Natural killer cell (primary cell): Measurements from ENCODE around the gene SFTPB. TPM values are rescaled to one million over a fixed set of nuclear protein-coding genes. Genes with fewer than 3 reads are reported as not detected.
A peak's percentile ranks its signal among the peaks of the same experiment; 100 is the strongest.

Source experiments
- ATAC-seq, 3 donors: fragments of 150-1000 bp in 2 of 3; fragments of 200-7000 bp in 1 of 3; cut with Tn5 transposase; 1 replicate in 1 of 3; 2 replicates in 2 of 3; pipeline ENCODE4 v1.10.0; 2021; ENCODE audit warnings: mild to moderate bottlenecking in 2 of 3, moderate library complexity in 2 of 3
- DNase-seq, 2 donors: peaks; one replicate each; pipeline versions ENCODE4 v3.0.0 to v3.0.0-alpha.2; 2013 to 2021; ENCODE audit warnings: mixed read lengths in 1 of 2
- H3K27ac ChIP-seq: one replicate; pipeline ENCODE4 v1.5.1; 2013; ENCODE audit warnings: mild to moderate bottlenecking, low read length
- H3K27me3 ChIP-seq: one replicate; pipeline ENCODE4 v1.6.1; 2013; ENCODE audit warnings: low read length; ENCODE audit not compliant: control insufficient read depth, insufficient read depth
- H3K36me3 ChIP-seq: one replicate; pipeline ENCODE4 v1.6.1; 2013; ENCODE audit warnings: low read length; ENCODE audit not compliant: control insufficient read depth, insufficient read depth
- H3K4me1 ChIP-seq: one replicate; pipeline ENCODE4 v1.6.1; 2013; ENCODE audit warnings: low read length; ENCODE audit not compliant: control insufficient read depth, insufficient read depth
- H3K4me3 ChIP-seq: one replicate; pipeline ENCODE4 v1.5.1; 2013; ENCODE audit warnings: low read length
- H3K9me3 ChIP-seq: one replicate; pipeline ENCODE4 v1.6.1; 2013; ENCODE audit warnings: low read length; ENCODE audit not compliant: control insufficient read depth, insufficient read depth
- H3K27ac Mint-ChIP-seq, 2 donors: one replicate each; pipeline ENCODE4 v1.8.0; 2022; ENCODE audit warnings: mild to moderate bottlenecking in 2 of 2, mixed read lengths in 2 of 2, moderate library complexity in 1 of 2
- H3K27me3 Mint-ChIP-seq, 2 donors: one replicate each; pipeline ENCODE4 v1.8.0; 2022; ENCODE audit warnings: low read depth in 2 of 2, mixed read lengths in 2 of 2
- H3K36me3 Mint-ChIP-seq: one replicate; pipeline ENCODE4 v1.8.0; 2022; ENCODE audit warnings: mixed read lengths
- H3K4me1 Mint-ChIP-seq, 2 donors: one replicate each; pipeline ENCODE4 v1.8.0; 2022; ENCODE audit warnings: mixed read lengths in 2 of 2
- H3K4me3 Mint-ChIP-seq: one replicate; pipeline ENCODE4 v1.8.0; 2022; ENCODE audit warnings: mild to moderate bottlenecking, moderate library complexity, mixed read lengths
- H3K9me3 Mint-ChIP-seq, 2 donors: one replicate each; pipeline ENCODE4 v1.8.0; 2022; ENCODE audit warnings: mixed read lengths in 2 of 2
- WGBS: methylation state at CpG from one replicate; pipeline ENCODE4 v1.1.7; 2013; ENCODE audit warnings: missing lambda C conversion rate; ENCODE audit not compliant: insufficient coverage; 5-methylcytosine and 5-hydroxymethylcytosine counted together
- intact Hi-C: fragments of 100-400 bp; cut with micrococcal nuclease; formaldehyde crosslinking; loops from one replicate; pipeline ENCODE4 v1.14.2; 2022
- total RNA-seq, 4 donors: library from RNA; stranded (reverse); fragments of 120-200 nt in 1 of 4; gene quantifications; one replicate each; pipeline versions ENCODE4 v1.2.3 to v1.2.4, GENCODE V29; 2013 to 2022
- TF ChIP-seq, protein P1 (sequence below): fragments of 200-600 bp; IDR thresholded peaks from one replicate; pipeline ENCODE4 v1.8.0; 2022; ENCODE audit warnings: antibody characterized with exemption

SFTPB gene
- total RNA-seq, 3 donors from 2014 or later (not counting 1 experiment from before 2014, with no cell fraction given): not detected

DNA sequence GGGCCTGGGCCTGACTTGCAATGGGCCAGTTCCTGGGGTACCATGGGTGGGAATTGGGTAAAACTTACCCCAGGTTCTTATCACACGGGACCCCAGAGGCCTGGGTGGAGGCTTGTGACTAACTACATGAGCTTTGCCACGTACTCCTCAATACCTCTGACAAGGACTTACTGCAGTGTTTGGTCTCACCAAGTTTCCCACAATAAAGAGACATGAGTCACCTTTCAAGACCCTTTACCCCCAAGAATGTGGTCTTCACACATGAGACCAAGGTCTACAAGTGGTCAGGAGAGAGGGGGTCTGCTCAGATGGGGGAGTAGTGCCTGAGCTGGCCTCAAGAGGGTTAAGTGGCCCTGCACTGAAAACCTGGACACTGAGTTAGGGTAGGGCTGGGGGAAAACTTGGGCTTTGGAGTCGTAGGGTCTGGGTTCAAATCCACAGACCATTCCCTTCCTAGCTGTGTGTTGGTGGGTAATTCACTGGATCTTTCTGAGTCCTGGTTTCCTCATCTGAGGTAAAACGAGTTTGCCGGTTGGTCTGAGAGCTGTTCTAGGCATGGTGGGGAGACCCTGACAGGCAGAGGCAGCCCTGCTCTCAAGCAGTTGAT, 24.1 kb upstream of the SFTPB start:
- peaks cover 52 to 58% of the 10 kb centered on the region in 2 donors for H3K4me1 Mint-ChIP-seq
- Histone ChIP-seq H3K4me1 (peaks cover 51% of the 10 kb centered on the region), H3K27me3 (no peaks in the 10 kb centered on the region), H3K9me3 (no peaks in the 10 kb centered on the region), H3K36me3 (peaks cover 25% of the 10 kb centered on the region), H3K4me3 (peak overlapping the region; percentile 10), H3K27ac (peak overlapping the region; percentile 85)
- TF ChIP-seq, protein P1, sequence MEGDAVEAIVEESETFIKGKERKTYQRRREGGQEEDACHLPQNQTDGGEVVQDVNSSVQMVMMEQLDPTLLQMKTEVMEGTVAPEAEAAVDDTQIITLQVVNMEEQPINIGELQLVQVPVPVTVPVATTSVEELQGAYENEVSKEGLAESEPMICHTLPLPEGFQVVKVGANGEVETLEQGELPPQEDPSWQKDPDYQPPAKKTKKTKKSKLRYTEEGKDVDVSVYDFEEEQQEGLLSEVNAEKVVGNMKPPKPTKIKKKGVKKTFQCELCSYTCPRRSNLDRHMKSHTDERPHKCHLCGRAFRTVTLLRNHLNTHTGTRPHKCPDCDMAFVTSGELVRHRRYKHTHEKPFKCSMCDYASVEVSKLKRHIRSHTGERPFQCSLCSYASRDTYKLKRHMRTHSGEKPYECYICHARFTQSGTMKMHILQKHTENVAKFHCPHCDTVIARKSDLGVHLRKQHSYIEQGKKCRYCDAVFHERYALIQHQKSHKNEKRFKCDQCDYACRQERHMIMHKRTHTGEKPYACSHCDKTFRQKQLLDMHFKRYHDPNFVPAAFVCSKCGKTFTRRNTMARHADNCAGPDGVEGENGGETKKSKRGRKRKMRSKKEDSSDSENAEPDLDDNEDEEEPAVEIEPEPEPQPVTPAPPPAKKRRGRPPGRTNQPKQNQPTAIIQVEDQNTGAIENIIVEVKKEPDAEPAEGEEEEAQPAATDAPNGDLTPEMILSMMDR: no peak
- ATAC-seq (peak; percentile 7 to 46 (median 19)), DNase-seq (peak in 1 of 2 donors; percentile 18)
- H3K27ac Mint-ChIP-seq: peak overlapping the region; percentile 95 to 96
- H3K9me3 Mint-ChIP-seq: no peaks in the 10 kb centered on the region
- intact Hi-C loops: loop anchor here (2.0 to 5.0 kb wide), 3 partner anchors 161 to 345 kb away; partner anchors contain the start of gene ST3GAL5
- H3K27me3 Mint-ChIP-seq: no peaks in the 10 kb centered on the region
- WGBS: 36% methylated on average over 5 of the region's 5 CpGs
- peak overlapping the region; percentile 97 for H3K4me3 Mint-ChIP-seq
- H3K36me3 Mint-ChIP-seq: no peaks in the 10 kb centered on the region

DNA sequence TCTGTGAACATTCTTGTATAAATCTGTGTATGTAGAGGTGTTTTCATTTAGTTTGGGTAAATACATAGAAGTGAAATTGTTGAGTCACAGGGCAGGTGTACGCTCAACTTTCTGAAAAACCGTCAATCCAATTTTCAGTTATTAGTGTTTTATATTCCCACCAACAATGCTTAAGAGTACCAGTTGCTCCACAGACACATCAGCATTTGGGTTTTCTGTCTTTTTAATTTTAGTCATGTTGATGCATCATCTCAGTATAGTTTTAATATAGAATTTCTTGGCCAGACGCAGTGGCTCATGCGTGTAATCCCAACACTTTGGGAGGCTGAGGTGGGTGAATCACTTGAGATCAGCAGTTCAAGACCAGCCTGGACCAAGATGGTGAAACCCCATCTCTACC, 22.9 kb upstream of the SFTPB start:
- Histone ChIP-seq H3K4me3 (no peak overlapping the region), H3K9me3 (no peaks in the 10 kb centered on the region), H3K27me3 (no peaks in the 10 kb centered on the region), H3K27ac (peak overlapping the region; percentile 31), H3K36me3 (peaks cover 13% of the 10 kb centered on the region), H3K4me1 (peaks cover 45% of the 10 kb centered on the region)
- 92% methylated on average over 2 of the region's 4 CpGs for WGBS
- DNase-seq (no peak), ATAC-seq (no peak)
- Mint-ChIP-seq H3K4me3 (peak overlapping the region; percentile 22), H3K36me3 (no peaks in the 10 kb centered on the region), H3K4me1 (peaks cover 42 to 48% of the 10 kb centered on the region in 2 donors), H3K27me3 (no peaks in the 10 kb centered on the region), H3K27ac (peak overlapping the region; percentile 95 to 96), H3K9me3 (no peaks in the 10 kb centered on the region)
- TF ChIP-seq, protein P1: no peak
- intact Hi-C loops: loop anchor here (5.0 kb wide), 2 partner anchors 196 to 346 kb away; partner anchors contain the start of gene ST3GAL5

DNA sequence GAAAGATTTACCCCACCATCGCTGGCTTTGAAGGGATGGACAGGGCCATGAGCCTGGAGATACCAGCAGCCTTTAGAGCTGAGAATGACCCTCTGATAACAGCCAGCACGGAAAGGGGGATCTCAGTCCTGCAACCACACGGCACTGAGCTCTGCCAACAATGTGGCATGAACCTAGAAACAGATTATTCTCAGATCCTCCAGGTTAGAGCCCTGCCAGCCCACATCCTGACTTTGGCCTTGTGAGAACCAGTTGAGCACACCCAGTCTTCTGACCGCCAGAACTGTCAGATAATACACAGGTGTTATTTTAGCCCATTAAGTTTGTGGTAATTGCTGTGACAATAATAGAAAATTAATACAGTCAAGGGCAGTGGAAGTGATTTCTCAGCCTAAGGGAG, 16.8 kb upstream of the SFTPB start:
- Mint-ChIP-seq H3K27me3 (no peaks in the 10 kb centered on the region), H3K9me3 (no peaks in the 10 kb centered on the region), H3K27ac (no peak overlapping the region), H3K4me1 (peaks cover 19 to 27% of the 10 kb centered on the region in 2 donors), H3K36me3 (no peaks in the 10 kb centered on the region), H3K4me3 (no peak overlapping the region)
- intact Hi-C loops: loop anchor here (1.0 kb wide), 1 partner anchor 9 kb away; the partner anchor contains the start of gene GNLY
- 33% methylated on average over 4 of the region's 4 CpGs for WGBS
- H3K4me3 ChIP-seq: peak overlapping the region; percentile 28
- H3K36me3 ChIP-seq: no peaks in the 10 kb centered on the region
- H3K27ac ChIP-seq: peak overlapping the region; percentile 69
- DNase-seq (peak in 1 of 2 donors; percentile 25), ATAC-seq (peak; percentile 75 to 90 (median 83))
- peaks cover 62% of the 10 kb centered on the region for H3K4me1 ChIP-seq
- no peaks in the 10 kb centered on the region for H3K9me3 ChIP-seq
- H3K27me3 ChIP-seq: no peaks in the 10 kb centered on the region
- TF ChIP-seq, protein P1: no peak
